ENCODE results near the gene CST3. TPM values are rescaled to one million over a fixed set of nuclear protein-coding genes. Genes with fewer than 3 reads are reported as not detected.

The CST3 gene
- polyA plus RNA-seq, 1 experiment, result 458 TPM

DNA sequence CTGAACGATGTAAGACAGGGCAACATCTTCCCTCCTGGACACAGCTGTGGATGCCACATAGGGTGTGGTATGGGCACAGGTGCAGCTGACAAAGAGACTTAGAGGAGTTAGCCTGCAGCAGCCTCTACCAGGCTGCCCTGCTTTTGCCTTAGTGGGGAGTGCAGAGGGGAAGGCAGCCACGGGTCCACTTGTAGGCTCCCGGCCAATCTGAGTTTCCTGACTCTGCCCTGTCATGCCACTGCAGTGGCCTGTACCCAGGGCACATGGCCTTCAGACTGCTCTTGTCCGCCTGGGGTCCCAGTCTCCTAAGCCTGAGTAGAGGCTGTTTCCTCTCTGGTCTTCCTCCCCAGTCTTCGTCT lies 52.3 kb downstream of the CST3 start:
- no peaks in the 10 kb centered on the region for H3K27me3 ChIP-seq (ENCODE audit: control insufficient read depth, insufficient read depth, low read length)
- no peaks in the 10 kb centered on the region for H3K36me3 ChIP-seq (ENCODE audit: control insufficient read depth, insufficient read depth, low read length)
- no peak for DNase-seq (ENCODE audit: low read depth)
- POLR2A ChIA-PET, result no interaction called here
- H3K4me3 ChIP-seq (ENCODE audit: low read depth, low read length), result no peak overlapping the region
- TF ChIP-seq, protein P1, sequence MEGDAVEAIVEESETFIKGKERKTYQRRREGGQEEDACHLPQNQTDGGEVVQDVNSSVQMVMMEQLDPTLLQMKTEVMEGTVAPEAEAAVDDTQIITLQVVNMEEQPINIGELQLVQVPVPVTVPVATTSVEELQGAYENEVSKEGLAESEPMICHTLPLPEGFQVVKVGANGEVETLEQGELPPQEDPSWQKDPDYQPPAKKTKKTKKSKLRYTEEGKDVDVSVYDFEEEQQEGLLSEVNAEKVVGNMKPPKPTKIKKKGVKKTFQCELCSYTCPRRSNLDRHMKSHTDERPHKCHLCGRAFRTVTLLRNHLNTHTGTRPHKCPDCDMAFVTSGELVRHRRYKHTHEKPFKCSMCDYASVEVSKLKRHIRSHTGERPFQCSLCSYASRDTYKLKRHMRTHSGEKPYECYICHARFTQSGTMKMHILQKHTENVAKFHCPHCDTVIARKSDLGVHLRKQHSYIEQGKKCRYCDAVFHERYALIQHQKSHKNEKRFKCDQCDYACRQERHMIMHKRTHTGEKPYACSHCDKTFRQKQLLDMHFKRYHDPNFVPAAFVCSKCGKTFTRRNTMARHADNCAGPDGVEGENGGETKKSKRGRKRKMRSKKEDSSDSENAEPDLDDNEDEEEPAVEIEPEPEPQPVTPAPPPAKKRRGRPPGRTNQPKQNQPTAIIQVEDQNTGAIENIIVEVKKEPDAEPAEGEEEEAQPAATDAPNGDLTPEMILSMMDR (IDR thresholded peaks at IDR 0.05; ENCODE audit: insufficient read depth, low read depth, low read length), result no peak
- CTCF ChIA-PET, result interaction anchor here (0.8 to 1.9 kb wide), 3 partner anchors 18 to 144 kb away, joined by 3 to 7 read pairs (median 3); no protein-coding TSS in a partner anchor

DNA sequence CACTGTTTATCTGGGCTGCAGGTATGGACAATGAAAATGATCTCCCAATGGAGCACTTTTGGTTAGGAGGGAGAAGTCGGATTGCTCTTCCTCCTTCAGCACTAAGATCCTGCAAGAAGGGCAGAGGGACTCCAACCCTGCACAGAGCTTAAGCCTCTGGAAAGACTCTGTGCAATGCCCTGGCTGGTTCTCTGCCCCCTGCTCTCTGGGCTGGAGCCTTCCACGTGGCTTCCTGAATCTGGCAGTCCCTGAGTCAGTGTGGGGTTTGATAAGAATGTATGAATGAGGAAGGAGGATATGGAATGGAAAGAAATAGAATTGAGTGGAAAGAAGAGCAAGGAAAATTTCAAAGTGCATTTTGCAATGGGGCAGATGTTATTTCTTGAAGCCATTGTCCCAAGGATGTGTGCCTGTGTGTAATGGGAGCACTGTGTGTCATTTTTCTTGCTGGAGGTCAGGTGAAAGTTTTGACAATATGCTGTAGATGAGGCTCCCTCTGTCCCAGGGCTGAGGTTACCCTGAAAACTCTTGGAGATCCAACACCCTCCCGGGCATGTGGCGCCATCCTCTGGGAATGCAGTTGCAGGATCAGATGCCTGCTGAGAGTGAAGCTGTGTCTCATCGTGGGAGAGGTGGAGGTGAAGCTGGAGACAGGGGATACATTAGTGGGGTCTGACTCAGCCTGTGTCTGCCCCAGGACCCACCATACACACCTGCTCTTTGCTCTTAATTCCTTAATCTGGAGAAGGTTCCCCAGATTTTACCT lies 53.1 kb downstream of the CST3 start:
- Histone ChIP-seq H3K27me3 (ENCODE audit: control insufficient read depth, insufficient read depth, low read length) (no peaks in the 10 kb centered on the region), H3K36me3 (ENCODE audit: control insufficient read depth, insufficient read depth, low read length) (no peaks in the 10 kb centered on the region), H3K4me3 (ENCODE audit: low read depth, low read length) (no peak overlapping the region)
- POLR2A ChIA-PET, result no interaction called here
- CTCF ChIA-PET, result interaction anchor here (0.8 to 1.9 kb wide), 2 partner anchors 20 to 143 kb away, joined by 3 to 7 read pairs; no protein-coding TSS in a partner anchor
- TF ChIP-seq, protein P1 (IDR thresholded peaks at IDR 0.05; ENCODE audit: insufficient read depth, low read depth, low read length), result no peak
- DNase-seq (ENCODE audit: low read depth), result no peak

Other genes starting within 250 kb of the CST3 start
- 3.8 and 6.6 TPM in 2 replicates for gene NAPB, start 216.5 kb downstream of the CST3 start, polyA plus RNA-seq (2011; rRNA removed)
- gene CSTL1, start 198.3 kb downstream of the CST3 start, polyA plus RNA-seq (2011; rRNA removed), result not detected in 2 replicates
- gene CST11, start 185.1 kb downstream of the CST3 start, polyA plus RNA-seq (2011; rRNA removed), result not detected in 2 replicates
- gene CST8, start 146.8 kb downstream of the CST3 start, polyA plus RNA-seq (2011; rRNA removed), result not detected in 2 replicates
- not detected in 2 replicates for gene CST9L, start 69.5 kb downstream of the CST3 start, polyA plus RNA-seq (2011; rRNA removed)
- not detected in 2 replicates for gene CST9, start 32.0 kb downstream of the CST3 start, polyA plus RNA-seq (2011; rRNA removed)
- not detected in 2 replicates for gene CST4, start 51.1 kb upstream of the CST3 start, polyA plus RNA-seq (2011; rRNA removed)
- gene CST1, start 113.0 kb upstream of the CST3 start, polyA plus RNA-seq (2011; rRNA removed), result not detected in 2 replicates
- gene CST2, start 188.8 kb upstream of the CST3 start, polyA plus RNA-seq (2011; rRNA removed), result not detected in 2 replicates
- gene CST5, start 241.8 kb upstream of the CST3 start, polyA plus RNA-seq (2011; rRNA removed), result not detected in 2 replicates